CD4-positive, alpha-beta T cell treated with Interleukin-2 at 100 ng/mL for 4 hours (primary cell): ENCODE data around the gene KDM6A.
"Not testable (repeated sequence)": the region's sequence is repeated elsewhere in the genome, so short reads cannot be mapped to it uniquely, and the experiment has no call there.

Experiments used
- DNase-seq: peaks from one replicate; pipeline ENCODE4 v3.0.0-alpha.2; 2020; ENCODE audit warnings: low spot score

KDM6A gene

DNA sequence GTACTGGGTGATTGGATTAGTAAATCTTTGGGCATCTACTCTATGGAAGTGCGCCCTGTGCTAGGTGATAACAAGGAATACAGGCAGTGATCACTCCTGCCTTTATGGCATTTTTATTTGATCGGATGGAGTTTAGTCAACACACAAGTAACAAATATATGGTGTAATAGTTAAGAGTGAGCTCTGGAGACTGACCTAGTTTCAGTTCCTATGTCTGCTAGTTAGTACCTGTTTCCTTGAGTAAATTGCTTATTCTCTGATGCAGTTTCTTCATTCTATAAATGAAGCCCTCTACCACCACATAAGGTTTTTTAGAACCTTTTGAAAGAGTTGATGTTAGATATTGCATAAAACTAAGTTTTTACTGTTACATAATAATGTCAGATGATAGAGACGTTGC lies 134.6 kb downstream of the KDM6A start:
- DNase-seq: no peak

DNA sequence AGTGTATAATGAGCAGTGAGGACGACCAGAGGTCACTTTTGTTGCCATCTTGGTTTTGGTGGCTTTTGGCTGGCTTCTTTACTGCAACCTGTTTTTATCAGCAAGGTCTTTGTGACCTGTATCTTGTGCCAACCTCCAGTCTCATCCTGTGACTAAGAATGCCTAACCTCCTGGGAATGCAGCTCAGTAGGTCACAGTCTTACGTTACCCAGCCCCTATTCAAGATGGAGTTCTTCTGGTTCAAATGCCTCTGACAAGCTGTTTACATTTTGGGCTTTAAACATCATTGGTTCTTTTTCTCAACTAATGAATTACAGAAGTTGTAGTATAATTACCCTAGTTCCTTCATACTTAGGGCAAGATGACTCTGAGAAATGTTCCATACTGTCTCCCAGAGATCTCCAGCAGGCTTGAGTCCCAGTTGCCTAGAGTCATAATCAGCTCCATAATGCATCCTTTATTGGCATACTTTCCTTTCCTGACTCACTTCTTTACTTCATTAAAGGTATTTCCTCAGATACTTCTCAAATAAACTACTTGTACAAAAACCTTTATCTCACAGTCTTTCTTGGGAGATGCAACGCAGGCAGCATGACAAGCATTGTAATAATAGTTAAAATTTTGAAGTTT lies 136.5 kb downstream of the KDM6A start:
- DNase-seq: no peak

- no peak for DNase-seq
These were observed 138.1 kb downstream of the KDM6A start for GRCh38 chrX:45011131-45011530.

DNA sequence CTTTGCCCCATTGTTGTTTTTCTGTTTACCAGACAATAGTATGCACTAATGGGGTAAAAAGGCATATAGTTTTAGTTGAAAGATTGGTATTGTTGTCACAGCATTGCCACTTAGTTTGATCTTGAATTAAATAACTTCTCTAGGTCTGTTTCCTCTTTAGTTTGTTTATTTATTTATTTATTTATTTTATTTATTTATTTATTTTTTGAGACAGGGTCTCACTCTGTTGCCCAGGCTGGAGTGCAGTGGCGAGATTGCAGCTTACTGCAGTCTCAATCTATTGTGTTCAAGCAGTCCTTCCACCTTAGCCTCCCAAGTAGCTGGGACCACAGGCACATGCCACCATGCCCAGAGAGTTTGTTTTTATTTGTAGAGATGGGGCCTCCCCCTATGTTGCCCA lies 138.6 kb downstream of the KDM6A start:
- no peak for DNase-seq

- no peak for DNase-seq
These were observed 145.0 kb downstream of the KDM6A start for GRCh38 chrX:45017946-45018345.

DNA sequence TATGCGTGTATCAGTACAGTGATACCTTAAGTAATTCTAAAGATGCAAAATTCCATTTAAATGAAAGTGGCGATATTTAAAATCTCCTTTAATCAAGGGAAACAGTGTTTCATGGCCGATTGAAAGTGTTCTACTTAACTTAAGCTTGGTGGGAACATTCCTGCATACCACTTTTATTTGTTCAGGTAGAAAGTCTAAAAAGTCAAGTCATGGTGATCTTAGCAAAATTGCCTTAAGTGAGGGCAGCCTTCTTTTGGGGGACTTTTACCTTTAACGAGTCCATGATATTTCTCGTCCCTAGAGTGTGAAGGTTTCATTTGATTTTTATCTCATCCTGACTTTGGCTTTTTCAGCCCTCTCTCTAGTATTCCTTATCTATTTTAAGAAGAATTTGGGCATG lies 149.2 kb downstream of the KDM6A start:
- DNase-seq: no peak

GRCh38 chrX:45024501-45024900 lies 151.5 kb downstream of the KDM6A start:
- no peak for DNase-seq

GRCh38 chrX:45026036-45026435 lies 153.0 kb downstream of the KDM6A start:
- DNase-seq: no peak

DNA sequence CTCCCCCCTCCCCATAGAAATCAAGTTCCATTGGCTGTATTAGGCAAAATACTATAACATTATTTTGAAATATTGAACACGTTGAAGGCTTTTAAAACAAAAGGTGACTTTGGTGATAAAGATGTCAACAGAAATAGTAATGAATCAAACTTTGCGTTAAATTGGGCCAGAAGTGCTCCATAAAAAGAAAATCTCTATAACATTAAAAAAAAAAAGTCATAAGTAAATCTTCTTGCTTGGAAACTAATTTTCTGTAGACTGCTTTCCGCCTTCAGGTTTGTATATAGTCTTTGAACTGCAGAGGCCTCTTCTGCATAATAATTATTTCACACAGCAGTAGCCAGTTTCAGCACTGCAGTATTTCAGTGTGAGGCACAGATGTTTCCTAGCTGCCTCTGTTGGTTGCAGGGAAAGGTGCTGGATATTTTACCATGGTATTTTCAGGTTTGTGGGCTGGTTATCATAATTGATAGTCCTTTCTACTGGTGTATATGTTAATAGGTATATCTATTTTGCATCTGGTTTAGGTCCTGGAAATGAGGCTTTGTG lies 158.9 kb downstream of the KDM6A start:
- DNase-seq: no peak

DNA sequence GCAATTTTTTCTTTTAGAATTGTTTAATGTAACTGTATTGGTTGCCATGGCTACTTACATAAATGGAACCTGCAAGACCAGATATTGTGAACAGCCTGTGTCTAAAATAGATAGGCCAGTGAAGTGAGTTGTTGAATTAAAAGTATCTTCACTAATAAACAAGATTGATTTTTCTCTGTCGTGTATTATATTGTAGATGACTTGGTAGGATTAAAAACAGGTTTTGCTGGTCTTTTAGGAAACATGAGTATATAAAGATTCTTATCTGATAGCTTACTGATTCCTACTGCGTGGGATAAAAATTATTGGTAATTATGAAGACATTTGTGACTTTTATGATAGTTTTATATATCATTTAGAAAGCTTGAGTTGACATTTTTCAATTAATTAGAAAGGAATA lies 162.1 kb downstream of the KDM6A start:
- no peak for DNase-seq

DNA sequence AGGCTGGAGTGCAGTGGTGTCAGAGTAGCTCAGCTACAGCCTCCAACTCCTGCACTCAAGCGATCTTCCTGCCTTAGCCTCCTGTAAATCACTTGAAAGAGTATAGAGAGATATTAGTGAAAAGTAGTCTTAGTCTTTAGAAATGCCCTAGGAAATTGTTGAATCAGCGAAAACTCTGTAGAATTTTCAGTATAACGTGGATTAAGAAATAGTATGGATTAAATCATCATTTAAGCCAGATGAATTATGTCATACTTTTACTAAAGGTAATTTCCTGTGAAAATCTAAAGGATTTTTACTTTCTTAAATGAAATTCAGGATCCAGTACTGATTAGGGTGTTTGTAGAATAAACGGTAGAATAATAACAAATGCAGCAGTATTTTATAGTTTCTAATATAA lies 163.2 kb downstream of the KDM6A start:
- DNase-seq: no peak

DNA sequence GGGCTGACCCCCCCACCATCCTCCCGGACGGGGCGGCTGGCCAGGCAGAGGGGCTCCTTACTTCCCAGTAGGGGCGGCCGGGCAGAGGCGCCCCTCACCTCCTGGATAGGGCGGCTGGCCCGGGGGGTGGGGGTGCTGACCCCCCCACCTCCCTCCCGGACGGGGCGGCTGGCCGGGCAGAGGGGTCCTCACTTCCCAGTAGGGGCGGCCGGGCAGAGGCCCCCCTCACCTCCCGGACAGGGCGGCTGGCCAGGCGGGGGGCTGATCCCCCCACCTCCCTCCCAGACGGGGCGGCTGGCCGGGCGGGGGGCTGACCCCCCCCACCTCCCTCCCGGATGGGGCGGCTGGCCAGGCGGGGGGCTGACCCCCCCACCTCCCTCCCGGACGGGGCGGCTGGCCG lies 167.1 kb downstream of the KDM6A start:
- DNase-seq: not testable (repeated sequence)

- DNase-seq: no peak
These were observed 173.4 kb downstream of the KDM6A start for GRCh38 chrX:45046417-45046816.

GRCh38 chrX:45050558-45050957 lies 177.6 kb downstream of the KDM6A start:
- no peak for DNase-seq

GRCh38 chrX:45056428-45057145 lies 183.6 kb downstream of the KDM6A start:
- DNase-seq: no peak

GRCh38 chrX:45059906-45060305 lies 186.9 kb downstream of the KDM6A start:
- not testable (repeated sequence) for DNase-seq

DNA sequence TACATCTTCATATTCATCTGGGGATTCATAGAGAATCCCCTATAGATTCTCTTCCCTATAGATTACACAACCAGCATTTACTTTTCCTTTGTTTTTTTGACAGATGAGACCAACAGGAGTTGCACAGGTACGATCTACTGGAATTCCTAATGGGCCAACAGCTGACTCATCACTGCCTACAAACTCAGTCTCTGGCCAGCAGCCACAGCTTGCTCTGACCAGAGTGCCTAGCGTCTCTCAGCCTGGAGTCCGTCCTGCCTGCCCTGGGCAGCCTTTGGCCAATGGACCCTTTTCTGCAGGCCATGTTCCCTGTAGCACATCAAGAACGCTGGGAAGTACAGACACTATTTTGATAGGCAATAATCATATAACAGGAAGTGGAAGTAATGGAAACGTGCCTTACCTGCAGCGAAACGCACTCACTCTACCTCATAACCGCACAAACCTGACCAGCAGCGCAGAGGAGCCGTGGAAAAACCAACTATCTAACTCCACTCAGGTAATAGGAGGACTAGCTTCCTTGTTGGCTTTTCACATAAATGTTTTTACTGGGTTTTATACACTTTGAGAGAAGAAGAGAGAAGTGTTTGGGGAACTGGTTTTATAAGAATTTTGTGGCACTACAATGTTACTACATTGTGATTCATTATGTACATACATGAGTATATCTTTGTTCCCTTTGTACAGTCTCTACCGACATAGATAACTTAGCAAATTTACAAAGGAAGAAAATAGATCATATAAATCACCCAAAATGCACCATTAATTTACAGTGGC lies 190.5 kb downstream of the KDM6A start:
- DNase-seq: no peak

DNA sequence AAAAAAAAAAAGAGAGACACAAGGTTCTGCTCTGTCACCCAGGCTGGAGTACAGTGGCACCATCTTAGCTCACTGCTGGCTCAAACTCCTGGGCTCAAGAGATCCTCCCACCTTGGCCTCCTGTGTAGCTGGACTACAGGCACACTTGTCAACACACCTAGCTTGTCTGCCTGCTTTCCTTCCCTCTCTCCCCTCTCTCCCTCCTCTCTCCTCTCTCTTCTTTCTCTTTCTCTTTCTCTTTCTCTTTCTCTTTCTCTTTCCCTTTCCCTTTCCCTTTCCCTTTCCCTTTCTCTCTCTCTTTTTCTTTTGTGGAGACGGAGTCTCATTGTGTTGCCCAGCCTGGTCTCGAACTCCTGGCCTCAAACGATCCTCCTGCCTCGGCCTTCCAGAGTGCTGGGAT lies 195.6 kb downstream of the KDM6A start:
- peak; percentile 12 for DNase-seq

DNA sequence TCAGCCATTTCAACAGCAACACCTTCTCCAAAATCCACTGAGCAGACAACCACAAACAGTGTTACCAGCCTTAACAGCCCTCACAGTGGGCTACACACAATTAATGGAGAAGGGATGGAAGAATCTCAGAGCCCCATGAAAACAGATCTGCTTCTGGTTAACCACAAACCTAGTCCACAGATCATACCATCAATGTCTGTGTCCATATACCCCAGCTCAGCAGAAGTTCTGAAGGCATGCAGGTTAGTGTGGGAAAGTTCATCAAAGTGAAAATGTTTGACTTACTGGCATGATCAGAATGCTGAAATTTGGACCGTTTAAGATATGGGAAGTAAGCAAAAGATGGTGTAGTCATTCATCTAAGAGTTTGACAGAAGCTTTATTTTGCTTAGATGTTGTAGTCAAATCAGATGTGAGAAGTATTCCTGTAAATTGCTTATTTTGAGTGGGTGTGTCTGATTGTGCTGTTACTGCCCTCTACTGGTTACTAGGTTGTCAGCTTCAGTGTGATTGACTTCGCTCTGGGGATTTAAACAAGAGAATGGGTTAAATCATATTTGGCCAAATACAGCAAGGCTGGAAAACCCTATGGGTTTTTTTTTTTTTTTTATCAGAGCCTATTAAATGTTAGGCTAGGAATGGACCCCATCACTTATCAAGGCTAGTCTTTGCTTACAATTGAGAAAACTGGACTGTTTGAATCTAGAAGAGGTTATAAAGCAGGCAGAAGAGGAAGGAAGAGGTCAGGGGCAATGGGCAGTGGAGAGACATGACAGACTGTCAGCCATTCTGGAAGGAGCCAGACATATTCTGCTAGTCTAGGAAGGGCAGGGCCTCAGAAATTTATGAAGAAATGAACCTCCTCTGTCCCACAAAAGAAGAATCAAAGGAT lies 197.4 kb downstream of the KDM6A start:
- peak; percentile 52 for DNase-seq

GRCh38 chrX:45073011-45073410 lies 200.0 kb downstream of the KDM6A start:
- not testable (repeated sequence) for DNase-seq

GRCh38 chrX:45077748-45078424 lies 204.9 kb downstream of the KDM6A start:
- no peak for DNase-seq
